ENCODE measurements around the gene ZGPAT. TPM values are rescaled to one million over a fixed set of nuclear protein-coding genes. Genes with fewer than 3 reads are reported as not detected.

The ZGPAT gene
- total RNA-seq, 2 donors from 2014 or later = 27.2 to 41.4 TPM

- H3K4me3 ChIP-seq = no peak overlapping the region
- intact Hi-C loops (cut with DNase I) = no loop called here
- H3K4me1 ChIP-seq = peaks cover 6% of the 10 kb centered on the region
- no peak overlapping the region for H3K27ac ChIP-seq
- peaks cover 7% of the 10 kb centered on the region for H3K36me3 ChIP-seq
- no peaks in the 10 kb centered on the region for H3K9me3 ChIP-seq
- H3K9ac ChIP-seq (ENCODE audit: low read depth in 2 of 2, low read length in 2 of 2) = no peak overlapping the region
- no peak for DNase-seq
- no peak for TF ChIP-seq CTCF (IDR thresholded peaks at IDR 0.05)
- no peaks in the 10 kb centered on the region for H3K27me3 ChIP-seq
Measured at GRCh38 chr20:63732118-63733095, 24.6 kb downstream of the ZGPAT start.

GRCh38 chr20:63733117-63733516 is 25.3 kb downstream of the ZGPAT start:
- Histone ChIP-seq H3K4me3 (no peak overlapping the region), H3K9ac (ENCODE audit: low read depth in 2 of 2, low read length in 2 of 2) (no peak overlapping the region), H3K36me3 (peaks cover 7% of the 10 kb centered on the region), H3K27ac (no peak overlapping the region), H3K9me3 (no peaks in the 10 kb centered on the region), H3K4me1 (peaks cover 13% of the 10 kb centered on the region), H3K27me3 (no peaks in the 10 kb centered on the region)
- intact Hi-C loops (cut with DNase I) = no loop called here
- DNase-seq = no peak
- no peak for TF ChIP-seq CTCF (IDR thresholded peaks at IDR 0.05)

- peaks cover 18% of the 10 kb centered on the region for H3K4me1 ChIP-seq
- H3K27ac ChIP-seq = no peak overlapping the region
- H3K9me3 ChIP-seq = no peaks in the 10 kb centered on the region
- intact Hi-C loops (cut with DNase I) = no loop called here
- H3K27me3 ChIP-seq = no peaks in the 10 kb centered on the region
- no peak overlapping the region for H3K9ac ChIP-seq (ENCODE audit: low read depth in 2 of 2, low read length in 2 of 2)
- H3K4me3 ChIP-seq = no peak overlapping the region
- peaks cover 7% of the 10 kb centered on the region for H3K36me3 ChIP-seq
- no peak for TF ChIP-seq CTCF (IDR thresholded peaks at IDR 0.05)
- no peak for DNase-seq
Measured at GRCh38 chr20:63733579-63734081, 25.8 kb downstream of the ZGPAT start.

GRCh38 chr20:63734111-63734945 is 26.5 kb downstream of the ZGPAT start:
- no peak overlapping the region for H3K27ac ChIP-seq
- H3K36me3 ChIP-seq = peaks cover 7% of the 10 kb centered on the region
- no peak overlapping the region for H3K4me3 ChIP-seq
- intact Hi-C loops (cut with DNase I) = no loop called here
- H3K9me3 ChIP-seq = no peaks in the 10 kb centered on the region
- no peak overlapping the region for H3K9ac ChIP-seq (ENCODE audit: low read depth in 2 of 2, low read length in 2 of 2)
- peaks cover 24% of the 10 kb centered on the region for H3K4me1 ChIP-seq
- H3K27me3 ChIP-seq = no peaks in the 10 kb centered on the region
- DNase-seq = no peak
- TF ChIP-seq CTCF (IDR thresholded peaks at IDR 0.05) = no peak
